Fibroblast of lung (primary cell): ENCODE results near the gene PTPRQ. TPM values are rescaled to one million over a fixed set of nuclear protein-coding genes. Genes with fewer than 3 reads are reported as not detected.
A peak's percentile ranks its signal among the peaks of the same experiment; 100 is the strongest.

ENCODE experiments used
- DNase-seq, 2 donors: peaks; one replicate each; pipeline versions ENCODE4 v3.0.0 to v3.0.0-alpha.2; 2010; ENCODE audit warnings: low read depth in 2 of 2
- H2AFZ ChIP-seq: 2 replicates; pipeline ENCODE4 v1.5.1; 2012; ENCODE audit warnings: low read length, control low read depth, inconsistent platforms
- H3K27ac ChIP-seq: 2 replicates; pipeline ENCODE4 v1.5.1; 2011; ENCODE audit warnings: low read length, control low read depth; ENCODE audit not compliant: insufficient read depth
- H3K27me3 ChIP-seq: 2 replicates; pipeline ENCODE4 v1.5.1; 2011; ENCODE audit warnings: mild to moderate bottlenecking, low read length; ENCODE audit not compliant: control insufficient read depth, insufficient read depth
- H3K36me3 ChIP-seq: 2 replicates; pipeline ENCODE4 v1.5.1; 2011; ENCODE audit warnings: low read length; ENCODE audit not compliant: control insufficient read depth, insufficient read depth
- H3K4me1 ChIP-seq: 2 replicates; pipeline ENCODE4 v1.5.1; 2011; ENCODE audit warnings: low read length; ENCODE audit not compliant: control insufficient read depth, insufficient read depth; ENCODE audit errors: extremely low read depth
- H3K4me2 ChIP-seq: 2 replicates; pipeline ENCODE4 v1.5.1; 2011; ENCODE audit warnings: low read length, control low read depth; ENCODE audit not compliant: insufficient read depth; ENCODE audit errors: extremely low read depth
- H3K4me3 ChIP-seq, 4 experiments: fragments of 200-600 bp in 1 of 4; sonication (generic) in 1 of 4; replicated peaks in 1 of 4; 2 replicates each; pipeline ENCODE4 v1.5.1; 2011 to 2016; ENCODE audit warnings: low read length in 4 of 4, low read depth in 3 of 4, mild to moderate bottlenecking in 3 of 4, control low read depth in 2 of 4, inconsistent platforms in 1 of 4, mixed read lengths in 1 of 4; ENCODE audit not compliant: insufficient read depth in 1 of 4; ENCODE audit errors: control extremely low read depth in 1 of 4
- H3K79me2 ChIP-seq: 2 replicates; pipeline ENCODE4 v1.5.1; 2012; ENCODE audit warnings: mild to moderate bottlenecking, low read length, inconsistent platforms; ENCODE audit not compliant: control insufficient read depth, insufficient read depth
- H3K9ac ChIP-seq: 2 replicates; pipeline ENCODE4 v1.5.1; 2011; ENCODE audit warnings: mild to moderate bottlenecking, low read length, control low read depth; ENCODE audit not compliant: insufficient read depth
- H3K9me3 ChIP-seq: 2 replicates; pipeline ENCODE4 v1.5.1; 2012; ENCODE audit warnings: low read depth, low read length; ENCODE audit not compliant: control insufficient read depth, insufficient read depth
- H4K20me1 ChIP-seq: 2 replicates; pipeline ENCODE4 v1.5.1; 2011; ENCODE audit warnings: low read length; ENCODE audit not compliant: control insufficient read depth, insufficient read depth; ENCODE audit errors: extremely low read depth
- EZH2 ChIP-seq: IDR thresholded peaks from 2 replicates; pipeline ENCODE4 v1.5.1; 2012; ENCODE audit warnings: low read length, control low read depth, mild to moderate bottlenecking; ENCODE audit errors: missing control alignments
- polyA plus RNA-seq, 2 donors: library from polyadenylated mRNA; depleted of rRNA in 1 of 2; stranded (reverse) in 1 of 2; unstranded in 1 of 2; fragments of >200 nt; gene quantifications; 2 replicates each; pipeline ENCODE4 v1.2.1, GENCODE V29; 2011 to 2012; ENCODE audit warnings: missing spikeins in 1 of 2
- total RNA-seq: library from RNA; depleted of rRNA; stranded (reverse); fragments of >200 nt; gene quantifications from 2 replicates; pipeline ENCODE4 v1.2.1, GENCODE V29; 2014
- TF ChIP-seq, protein P1 (sequence below), 2 donors: IDR thresholded peaks in 1 of 2; conservative IDR thresholded peaks in 1 of 2; 1 replicate in 1 of 2; 2 replicates in 1 of 2; pipeline ENCODE4 v1.5.1; 2011 to 2012; ENCODE audit warnings: low read length in 2 of 2, control low read depth in 1 of 2, inconsistent platforms in 1 of 2, low read depth in 1 of 2, mild to moderate bottlenecking in 1 of 2

The PTPRQ gene
- total and polyA plus RNA-seq, 2 donors (not counting 1 experiment from before 2014, with no cell fraction given): 1.3 to 7.7 TPM

- H3K4me1 ChIP-seq: no peaks in the 10 kb centered on the region
- no peak overlapping the region for H3K9ac ChIP-seq
- H3K9me3 ChIP-seq: no peaks in the 10 kb centered on the region
- H3K4me2 ChIP-seq: no peak overlapping the region
- H3K27ac ChIP-seq: no peak overlapping the region
- H3K79me2 ChIP-seq: no peaks in the 10 kb centered on the region
- no peaks in the 10 kb centered on the region for H3K36me3 ChIP-seq
- H3K27me3 ChIP-seq: no peaks in the 10 kb centered on the region
- H3K4me3 ChIP-seq: no peak overlapping the region
- H4K20me1 ChIP-seq: no peaks in the 10 kb centered on the region
- DNase-seq: peak; percentile 16 to 30
- TF ChIP-seq, protein P1, sequence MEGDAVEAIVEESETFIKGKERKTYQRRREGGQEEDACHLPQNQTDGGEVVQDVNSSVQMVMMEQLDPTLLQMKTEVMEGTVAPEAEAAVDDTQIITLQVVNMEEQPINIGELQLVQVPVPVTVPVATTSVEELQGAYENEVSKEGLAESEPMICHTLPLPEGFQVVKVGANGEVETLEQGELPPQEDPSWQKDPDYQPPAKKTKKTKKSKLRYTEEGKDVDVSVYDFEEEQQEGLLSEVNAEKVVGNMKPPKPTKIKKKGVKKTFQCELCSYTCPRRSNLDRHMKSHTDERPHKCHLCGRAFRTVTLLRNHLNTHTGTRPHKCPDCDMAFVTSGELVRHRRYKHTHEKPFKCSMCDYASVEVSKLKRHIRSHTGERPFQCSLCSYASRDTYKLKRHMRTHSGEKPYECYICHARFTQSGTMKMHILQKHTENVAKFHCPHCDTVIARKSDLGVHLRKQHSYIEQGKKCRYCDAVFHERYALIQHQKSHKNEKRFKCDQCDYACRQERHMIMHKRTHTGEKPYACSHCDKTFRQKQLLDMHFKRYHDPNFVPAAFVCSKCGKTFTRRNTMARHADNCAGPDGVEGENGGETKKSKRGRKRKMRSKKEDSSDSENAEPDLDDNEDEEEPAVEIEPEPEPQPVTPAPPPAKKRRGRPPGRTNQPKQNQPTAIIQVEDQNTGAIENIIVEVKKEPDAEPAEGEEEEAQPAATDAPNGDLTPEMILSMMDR (conservative IDR thresholded peaks at IDR 0.05 in 1 of 2, IDR thresholded peaks at IDR 0.05 in 1 of 2; ENCODE audit: low read depth in 1 of 2, low read length in 2 of 2): peak; percentile 6 to 35
- no peak for TF ChIP-seq EZH2
- H2AFZ ChIP-seq: no peak overlapping the region
These were observed 178.2 kb downstream of the PTPRQ start for GRCh38 chr12:80622271-80622670.

- H4K20me1 ChIP-seq: no peaks in the 10 kb centered on the region
- H3K9me3 ChIP-seq: no peaks in the 10 kb centered on the region
- H3K79me2 ChIP-seq: no peaks in the 10 kb centered on the region
- TF ChIP-seq, protein P1 (conservative IDR thresholded peaks at IDR 0.05 in 1 of 2, IDR thresholded peaks at IDR 0.05 in 1 of 2; ENCODE audit: low read depth in 1 of 2, low read length in 2 of 2): no peak
- no peak for TF ChIP-seq EZH2
- H3K4me3 ChIP-seq: no peak overlapping the region
- H3K4me2 ChIP-seq: no peak overlapping the region
- no peak overlapping the region for H3K9ac ChIP-seq
- no peaks in the 10 kb centered on the region for H3K27me3 ChIP-seq
- H3K4me1 ChIP-seq: peaks cover 4% of the 10 kb centered on the region
- H3K36me3 ChIP-seq: no peaks in the 10 kb centered on the region
- no peak overlapping the region for H2AFZ ChIP-seq
- DNase-seq: peak in 1 of 2 donors; percentile 26
- no peak overlapping the region for H3K27ac ChIP-seq
These were observed 181.0 kb downstream of the PTPRQ start for GRCh38 chr12:80625051-80625450.

GRCh38 chr12:80625901-80626300 is 181.9 kb downstream of the PTPRQ start:
- no peak for DNase-seq
- Histone ChIP-seq H2AFZ (no peak overlapping the region), H3K4me3 (no peak overlapping the region), H3K27ac (no peak overlapping the region), H3K36me3 (no peaks in the 10 kb centered on the region), H3K9me3 (no peaks in the 10 kb centered on the region), H3K4me2 (no peak overlapping the region), H3K27me3 (no peaks in the 10 kb centered on the region), H3K4me1 (peaks cover 4% of the 10 kb centered on the region), H3K9ac (no peak overlapping the region), H3K79me2 (no peaks in the 10 kb centered on the region), H4K20me1 (no peaks in the 10 kb centered on the region)
- no peak for TF ChIP-seq EZH2
- TF ChIP-seq, protein P1 (conservative IDR thresholded peaks at IDR 0.05 in 1 of 2, IDR thresholded peaks at IDR 0.05 in 1 of 2; ENCODE audit: low read depth in 1 of 2, low read length in 2 of 2): no peak
